Sigmoid colon (tissue), 4 donors: ENCODE measurements around the gene HIVEP3.

Experiments used
- CTCF ChIP-seq, 4 experiments: fragments of 450-650 bp in 3 of 4; fragments of 200-600 bp in 1 of 4; IDR thresholded peaks; one replicate each; pipeline ENCODE4 v1.5.1; 2016 to 2019; ENCODE audit warnings: antibody characterized with exemption in 4 of 4, mild to moderate bottlenecking in 3 of 4, moderate library complexity in 2 of 4
- EP300 ChIP-seq, 4 donors: sonication (generic); formaldehyde crosslinking; IDR thresholded peaks; one replicate each; pipeline ENCODE4 v1.6.1; 2017; ENCODE audit warnings: antibody characterized with exemption in 4 of 4

- TF ChIP-seq EP300 (IDR thresholded peaks at IDR 0.05) (no peak), CTCF (IDR thresholded peaks at IDR 0.05) (no peak)
Observed at GRCh38 chr1:41851589-41851988, 67.1 kb downstream of the HIVEP3 start.
